ENCODE data around the gene UPB1.
A peak's percentile ranks its signal among the peaks of the same experiment; 100 is the strongest.
"Not testable (repeated sequence)": the region's sequence is repeated elsewhere in the genome, so short reads cannot be mapped to it uniquely, and the experiment has no call there.

Gene UPB1

GRCh38 chr22:24542641-24543040 lies 47.5 kb downstream of the UPB1 start:
- Mint-ChIP-seq H3K4me1 (peaks cover 25% of the 10 kb centered on the region), H3K4me3 (no peak overlapping the region), H3K27me3 (no peaks in the 10 kb centered on the region), H3K9me3 (no peaks in the 10 kb centered on the region), H3K27ac (no peak overlapping the region), H3K36me3 (peaks cover 34% of the 10 kb centered on the region)
- no peak for DNase-seq (ENCODE audit: low spot score in 2 of 2)
- ATAC-seq (ENCODE audit: low read depth) = no peak

GRCh38 chr22:24543185-24543601 lies 48.1 kb downstream of the UPB1 start:
- ATAC-seq (ENCODE audit: low read depth) (no peak), DNase-seq (ENCODE audit: low spot score in 2 of 2) (no peak)
- Mint-ChIP-seq H3K4me1 (peaks cover 25% of the 10 kb centered on the region), H3K27me3 (no peaks in the 10 kb centered on the region), H3K27ac (peak overlapping the region; percentile 47), H3K4me3 (no peak overlapping the region), H3K36me3 (peaks cover 37% of the 10 kb centered on the region), H3K9me3 (no peaks in the 10 kb centered on the region)

GRCh38 chr22:24543679-24544243 lies 48.6 kb downstream of the UPB1 start:
- no peak overlapping the region for H3K4me3 Mint-ChIP-seq
- H3K27ac Mint-ChIP-seq = peak overlapping the region; percentile 47
- DNase-seq (ENCODE audit: low spot score in 2 of 2) = no peak
- peaks cover 27% of the 10 kb centered on the region for H3K4me1 Mint-ChIP-seq
- H3K9me3 Mint-ChIP-seq = no peaks in the 10 kb centered on the region
- no peaks in the 10 kb centered on the region for H3K27me3 Mint-ChIP-seq
- no peak for ATAC-seq (ENCODE audit: low read depth)
- peaks cover 41% of the 10 kb centered on the region for H3K36me3 Mint-ChIP-seq

DNA sequence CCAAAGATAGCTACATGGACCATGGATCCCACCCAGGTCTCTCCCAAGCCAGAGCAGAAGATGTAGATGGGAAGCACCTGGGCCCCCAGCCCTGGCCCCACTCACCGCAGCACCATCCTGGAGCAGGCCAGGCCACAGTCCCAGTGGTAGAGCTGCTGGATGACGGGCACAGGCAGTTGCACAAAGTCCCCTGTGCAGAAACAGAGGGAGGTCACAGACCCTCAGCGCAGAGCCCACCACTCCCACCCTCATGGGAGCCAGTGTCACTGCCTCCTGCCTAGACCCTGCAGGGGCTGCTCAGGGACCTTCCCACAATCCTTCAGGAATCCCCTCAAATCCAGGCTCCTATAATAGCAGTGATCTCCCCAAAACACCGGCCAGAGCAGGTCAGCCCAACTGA lies 53.7 kb downstream of the UPB1 start:
- Mint-ChIP-seq H3K36me3 (peaks cover 31% of the 10 kb centered on the region), H3K9me3 (no peaks in the 10 kb centered on the region), H3K4me1 (peaks cover 40% of the 10 kb centered on the region), H3K27ac (no peak overlapping the region), H3K27me3 (no peaks in the 10 kb centered on the region), H3K4me3 (no peak overlapping the region)
- ATAC-seq (ENCODE audit: low read depth) (no peak), DNase-seq (ENCODE audit: low spot score in 2 of 2) (no peak)

- Mint-ChIP-seq H3K4me1 (peaks cover 44% of the 10 kb centered on the region), H3K4me3 (peak overlapping the region; percentile 63), H3K9me3 (no peaks in the 10 kb centered on the region), H3K27ac (peak overlapping the region; percentile 91), H3K27me3 (no peaks in the 10 kb centered on the region), H3K36me3 (peaks cover 31% of the 10 kb centered on the region)
- no peak for DNase-seq (ENCODE audit: low spot score in 2 of 2)
- ATAC-seq (ENCODE audit: low read depth) = no peak
Measured at GRCh38 chr22:24550028-24550901, 55.1 kb downstream of the UPB1 start.

GRCh38 chr22:24550902-24551435 lies 55.8 kb downstream of the UPB1 start:
- peak overlapping the region; percentile 63 for H3K4me3 Mint-ChIP-seq
- peak overlapping the region; percentile 91 for H3K27ac Mint-ChIP-seq
- no peaks in the 10 kb centered on the region for H3K9me3 Mint-ChIP-seq
- peaks cover 31% of the 10 kb centered on the region for H3K36me3 Mint-ChIP-seq
- no peaks in the 10 kb centered on the region for H3K27me3 Mint-ChIP-seq
- no peak for DNase-seq (ENCODE audit: low spot score in 2 of 2)
- peaks cover 44% of the 10 kb centered on the region for H3K4me1 Mint-ChIP-seq
- no peak for ATAC-seq (ENCODE audit: low read depth)

DNA sequence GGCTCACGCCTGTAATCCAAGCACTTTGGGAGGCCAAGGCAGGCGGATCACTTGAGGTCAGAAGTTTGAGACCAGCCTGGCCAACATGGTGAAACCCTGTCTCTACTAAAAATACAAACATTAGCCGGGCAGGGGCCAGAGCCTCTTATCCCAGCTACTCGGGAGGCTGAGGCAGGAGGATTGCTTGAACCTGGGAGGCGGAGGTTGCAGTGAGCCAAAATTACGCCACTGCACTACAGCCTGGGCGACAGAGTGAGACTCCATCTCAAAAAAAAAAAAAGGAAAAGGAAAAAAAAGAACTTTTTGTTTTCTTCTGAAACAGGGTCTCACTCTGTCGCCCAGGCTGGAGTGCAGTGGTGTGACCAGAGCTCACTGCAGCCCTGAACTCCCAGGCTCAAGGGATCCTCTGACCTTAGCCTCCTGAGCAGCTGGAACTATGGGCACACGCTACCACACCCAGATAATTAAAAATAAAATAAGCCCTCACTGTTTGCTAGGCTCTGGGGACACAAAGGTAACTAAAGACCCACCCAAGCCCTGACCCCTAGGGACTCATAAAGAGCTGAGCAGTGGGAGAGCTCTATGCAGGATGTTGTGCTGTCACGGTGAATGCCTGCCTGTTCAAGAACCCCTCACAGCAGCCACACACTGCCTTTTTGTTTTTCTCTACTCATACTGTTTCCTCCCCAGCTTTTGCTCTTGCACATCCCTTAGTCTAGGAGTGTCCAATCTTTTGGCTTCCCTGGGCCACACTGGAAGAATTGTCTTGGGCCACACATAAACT lies 57.6 kb downstream of the UPB1 start:
- H3K9me3 Mint-ChIP-seq, H3K27me3 Mint-ChIP-seq: not testable (repeated sequence)
- peak overlapping the region; percentile 86 for H3K27ac Mint-ChIP-seq
- peaks cover 20% of the 10 kb centered on the region for H3K36me3 Mint-ChIP-seq
- peaks cover 51% of the 10 kb centered on the region for H3K4me1 Mint-ChIP-seq
- DNase-seq (ENCODE audit: low spot score in 2 of 2) = peak in 1 of 2 donors; percentile 33
- peak; percentile 24 for ATAC-seq (ENCODE audit: low read depth)
- H3K4me3 Mint-ChIP-seq = peak overlapping the region; percentile 98

- H3K27me3 Mint-ChIP-seq = no peaks in the 10 kb centered on the region
- peak overlapping the region; percentile 98 for H3K4me3 Mint-ChIP-seq
- ATAC-seq (ENCODE audit: low read depth) (no peak), DNase-seq (ENCODE audit: low spot score in 2 of 2) (peak in 1 of 2 donors; percentile 16)
- H3K27ac Mint-ChIP-seq = peak overlapping the region; percentile 86
- H3K9me3 Mint-ChIP-seq = no peaks in the 10 kb centered on the region
- H3K36me3 Mint-ChIP-seq = peaks cover 22% of the 10 kb centered on the region
- peaks cover 60% of the 10 kb centered on the region for H3K4me1 Mint-ChIP-seq
Measured at GRCh38 chr22:24553597-24554312, 58.6 kb downstream of the UPB1 start.

DNA sequence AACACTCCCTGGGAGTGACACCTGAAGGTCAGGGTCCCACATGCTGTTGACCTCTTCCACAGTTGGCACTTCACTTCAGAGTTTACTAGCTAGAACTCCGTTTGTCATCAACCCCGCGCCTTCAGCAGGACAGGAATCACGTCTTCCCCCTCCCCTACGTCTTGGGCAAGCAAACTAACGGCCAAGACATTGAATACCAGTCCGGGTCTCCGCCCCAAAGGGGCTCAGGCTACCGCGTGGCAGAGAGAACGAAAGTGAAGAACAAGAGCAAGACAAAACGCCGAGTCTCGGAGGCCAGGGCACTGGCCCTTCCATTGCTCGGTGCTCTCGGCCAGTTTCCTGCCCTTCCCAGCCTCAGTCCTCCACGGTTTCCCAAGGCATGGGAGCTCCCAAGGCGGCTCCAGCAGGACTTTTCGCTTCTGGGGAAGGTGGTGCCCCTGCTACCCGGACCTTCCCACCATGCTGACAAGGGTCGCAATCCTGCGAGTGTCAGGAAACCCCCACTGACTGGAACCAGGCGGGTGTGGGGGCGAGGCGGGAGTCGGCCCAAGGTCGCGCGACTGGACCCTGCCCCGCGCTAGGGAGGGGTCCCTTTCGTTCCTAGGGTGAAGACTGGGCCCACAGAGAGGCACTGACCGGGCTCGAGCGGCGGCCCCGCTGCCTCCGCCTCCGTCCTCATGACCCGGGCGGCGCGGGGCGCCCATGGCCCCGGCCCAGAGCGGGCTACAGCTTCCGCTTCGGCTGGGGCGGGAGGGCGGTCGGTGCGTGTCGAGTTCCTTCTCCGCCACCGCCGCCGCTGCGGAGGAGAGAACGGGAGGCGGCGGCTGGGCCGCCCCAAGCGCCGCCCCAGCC lies 59.4 kb downstream of the UPB1 start, which contains the start of gene GUCD1:
Gene GUCD1, minus strand, starts transcription at position 826 of the 852 bp plus-strand sequence. Its CDS starts 147 bp downstream, at position 679.
- Mint-ChIP-seq H3K36me3 (peaks cover 21% of the 10 kb centered on the region), H3K27me3 (no peaks in the 10 kb centered on the region), H3K4me3 (peak within 1 kb of the TSS; percentile 98), H3K27ac (peak within 1 kb of the TSS; percentile 86), H3K9me3 (no peaks in the 10 kb centered on the region), H3K4me1 (peaks cover 63% of the 10 kb centered on the region)
- ATAC-seq (ENCODE audit: low read depth) (no peak), DNase-seq (ENCODE audit: low spot score in 2 of 2) (no peak)

GRCh38 chr22:24555165-24556039 lies 60.3 kb downstream of the UPB1 start, which contains the start of gene SNRPD3:
Gene SNRPD3, plus strand, starts transcription at chr22:24555999. Its CDS starts 1,676 bp downstream, at chr22:24557675.
- Mint-ChIP-seq H3K4me1 (peaks cover 62% of the 10 kb centered on the region), H3K27ac (peak within 1 kb of the TSS; percentile 86), H3K4me3 (peak within 1 kb of the TSS; percentile 98), H3K9me3 (no peaks in the 10 kb centered on the region), H3K36me3 (peaks cover 23% of the 10 kb centered on the region), H3K27me3 (no peaks in the 10 kb centered on the region)
- DNase-seq (ENCODE audit: low spot score in 2 of 2) = peak; percentile 86 to 95
- peak; percentile 81 for ATAC-seq (ENCODE audit: low read depth)

DNA sequence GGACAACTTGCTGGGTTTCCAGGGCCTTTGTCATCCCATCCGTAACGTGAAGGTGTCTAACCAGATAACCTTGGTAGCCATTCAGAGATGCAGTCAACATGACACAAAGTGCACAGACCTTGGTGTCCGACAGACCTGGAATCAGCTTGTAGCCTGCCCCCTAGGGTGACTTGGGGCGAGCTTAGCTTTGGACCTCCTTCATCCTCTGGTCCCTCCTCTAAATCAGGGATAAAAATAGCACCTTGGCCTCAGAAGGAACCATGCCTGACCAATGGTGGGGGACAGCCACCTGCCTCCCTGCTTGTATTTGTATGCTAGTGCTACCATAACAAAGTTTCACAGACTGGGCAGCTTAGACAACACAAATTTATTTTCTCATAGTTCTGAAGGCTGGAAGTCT lies 64.3 kb downstream of the UPB1 start:
- ATAC-seq (ENCODE audit: low read depth) (no peak), DNase-seq (ENCODE audit: low spot score in 2 of 2) (no peak)
- peaks cover 46% of the 10 kb centered on the region for H3K4me1 Mint-ChIP-seq
- H3K27me3 Mint-ChIP-seq = no peaks in the 10 kb centered on the region
- no peak overlapping the region for H3K4me3 Mint-ChIP-seq
- peaks cover 21% of the 10 kb centered on the region for H3K36me3 Mint-ChIP-seq
- H3K9me3 Mint-ChIP-seq = no peaks in the 10 kb centered on the region
- peak overlapping the region; percentile 31 for H3K27ac Mint-ChIP-seq

DNA sequence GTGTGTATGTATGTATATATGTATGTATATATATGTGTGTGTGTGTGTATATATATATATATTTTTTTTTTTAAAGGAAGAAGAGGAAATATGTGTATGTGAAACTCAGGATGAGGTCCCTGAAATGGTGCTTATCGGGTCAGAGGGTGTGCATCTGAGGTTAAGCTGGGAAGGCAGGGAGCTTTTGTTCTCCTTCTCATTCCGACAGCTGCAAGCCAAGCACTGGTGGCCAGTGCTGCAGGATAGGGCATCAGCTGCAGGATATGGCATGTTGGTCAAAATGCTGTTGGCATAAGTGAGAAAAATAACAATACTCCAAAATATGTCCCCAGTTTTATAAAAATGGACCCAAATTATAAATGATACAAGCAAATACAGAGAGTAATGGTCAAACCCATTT lies 68.1 kb downstream of the UPB1 start:
- H3K27me3 Mint-ChIP-seq = no peaks in the 10 kb centered on the region
- H3K36me3 Mint-ChIP-seq = peaks cover 18% of the 10 kb centered on the region
- H3K27ac Mint-ChIP-seq = no peak overlapping the region
- ATAC-seq (ENCODE audit: low read depth) (no peak), DNase-seq (ENCODE audit: low spot score in 2 of 2) (no peak)
- peaks cover 43% of the 10 kb centered on the region for H3K4me1 Mint-ChIP-seq
- no peaks in the 10 kb centered on the region for H3K9me3 Mint-ChIP-seq
- H3K4me3 Mint-ChIP-seq = no peak overlapping the region

All from memory B cell (primary cell).